Stimulated activated CD4-positive, alpha-beta T cell treated with anti-CD3 and anti-CD28 coated beads, Interleukin-12 subunit alpha, Interleukin-12 subunit beta, amount 100 ng/mL, for 48 hours (primary cell): Measurements from ENCODE around the gene SFMBT2.

Source experiments
- DNase-seq, 3 donors: peaks; one replicate each; pipeline ENCODE4 v3.0.0-alpha.2; 2020; ENCODE audit warnings: low read depth in 2 of 3, low spot score in 1 of 3

Gene SFMBT2

GRCh38 chr10:7275761-7276440 is 134.9 kb downstream of the SFMBT2 start:
- DNase-seq = no peak

- no peak for DNase-seq
Observed at GRCh38 chr10:7274293-7274692, 136.5 kb downstream of the SFMBT2 start.

- DNase-seq = no peak
Observed at GRCh38 chr10:7272008-7272407, 138.8 kb downstream of the SFMBT2 start.

GRCh38 chr10:7269988-7270387 is 140.8 kb downstream of the SFMBT2 start:
- no peak for DNase-seq

- DNase-seq = no peak
Observed at GRCh38 chr10:7267142-7267541, 143.7 kb downstream of the SFMBT2 start.

GRCh38 chr10:7265396-7266123 is 145.3 kb downstream of the SFMBT2 start:
- no peak for DNase-seq

GRCh38 chr10:7264313-7264756 is 146.5 kb downstream of the SFMBT2 start:
- no peak for DNase-seq

GRCh38 chr10:7263616-7264015 is 147.2 kb downstream of the SFMBT2 start:
- no peak for DNase-seq

GRCh38 chr10:7261351-7261750 is 149.5 kb downstream of the SFMBT2 start:
- no peak for DNase-seq

- no peak for DNase-seq
Observed at GRCh38 chr10:7260912-7261311, 149.9 kb downstream of the SFMBT2 start.

- DNase-seq = no peak
Observed at GRCh38 chr10:7260412-7260900, 150.4 kb downstream of the SFMBT2 start.

GRCh38 chr10:7258948-7259523 is 151.8 kb downstream of the SFMBT2 start:
- DNase-seq = peak; percentile 41 to 51 (median 50)

- no peak for DNase-seq
Observed at GRCh38 chr10:7255517-7255916, 155.3 kb downstream of the SFMBT2 start.

GRCh38 chr10:7251696-7252465 is 159.0 kb downstream of the SFMBT2 start:
- DNase-seq = no peak

- no peak for DNase-seq
Observed at GRCh38 chr10:7250236-7250635, 160.6 kb downstream of the SFMBT2 start.

GRCh38 chr10:7248585-7249164 is 162.2 kb downstream of the SFMBT2 start:
- no peak for DNase-seq

- DNase-seq = no peak
Observed at GRCh38 chr10:7248148-7248547, 162.7 kb downstream of the SFMBT2 start.

GRCh38 chr10:7245505-7245904 is 165.3 kb downstream of the SFMBT2 start:
- no peak for DNase-seq

GRCh38 chr10:7243873-7244272 is 167.0 kb downstream of the SFMBT2 start:
- no peak for DNase-seq

GRCh38 chr10:7243139-7243538 is 167.7 kb downstream of the SFMBT2 start:
- no peak for DNase-seq
